GM12878 (cell line): ENCODE measurements around the gene CAPN14.

ENCODE experiments used
- CREM ChIP-seq: IDR thresholded peaks from 2 replicates; pipeline ENCODE4 v1.6.1; 2014; ENCODE audit warnings: antibody characterized with exemption, low read depth
- KDM1A ChIP-seq: fragments of 200-600 bp; sonication (generic); IDR thresholded peaks from 2 replicates; pipeline ENCODE4 v1.6.1; 2016; ENCODE audit warnings: borderline replicate concordance
- NFXL1 ChIP-seq: fragments of 450-650 bp; IDR thresholded peaks from 2 replicates; pipeline ENCODE4 v1.6.1; 2017; ENCODE audit warnings: antibody characterized with exemption, mild to moderate bottlenecking, borderline replicate concordance
- PAX8 ChIP-seq: fragments of 450-650 bp; IDR thresholded peaks from 2 replicates; pipeline ENCODE4 v1.6.1; 2017; ENCODE audit warnings: mild to moderate bottlenecking, moderate library complexity
- SMC3 ChIP-seq: IDR thresholded peaks from 2 replicates; pipeline ENCODE4 v1.6.1; 2011; ENCODE audit warnings: low read length, improper control_type of control experiment, borderline replicate concordance
- SP1 ChIP-seq: IDR thresholded peaks from one replicate; pipeline ENCODE4 v1.6.1; 2011; ENCODE audit warnings: low read depth, low read length
- SUPT20H ChIP-seq: IDR thresholded peaks from 2 replicates; pipeline ENCODE4 v1.6.1; 2011; ENCODE audit warnings: low read depth, mild to moderate bottlenecking, low read length, moderate library complexity, borderline replicate concordance; ENCODE audit not compliant: control insufficient read depth
- TF ChIP-seq, protein P1 (sequence below): IDR thresholded peaks from 2 replicates; pipeline ENCODE4 v1.6.1; 2012; ENCODE audit warnings: low read depth, low read length, improper control_type of control experiment
- TF ChIP-seq, protein P2 (sequence below): IDR thresholded peaks from 2 replicates; pipeline ENCODE4 v1.6.1; 2011; ENCODE audit warnings: low read depth, mild to moderate bottlenecking, low read length, moderate library complexity, borderline replicate concordance; ENCODE audit errors: extremely low read depth
- TF ChIP-seq, protein P3 (sequence below): IDR thresholded peaks from 2 replicates; pipeline ENCODE4 v1.6.1; 2012; ENCODE audit warnings: mild to moderate bottlenecking, low read depth, low read length
- TF ChIP-seq, protein P4 (sequence below): IDR thresholded peaks from 2 replicates; pipeline ENCODE4 v1.6.1; 2011; ENCODE audit warnings: low read depth, low read length, improper control_type of control experiment, borderline replicate concordance
- TF ChIP-seq, protein P5 (sequence below): IDR thresholded peaks from 2 replicates; pipeline ENCODE4 v1.6.1; 2011; ENCODE audit warnings: mild to moderate bottlenecking, low read depth, low read length, moderate library complexity; ENCODE audit not compliant: insufficient replicate concordance

DNA sequence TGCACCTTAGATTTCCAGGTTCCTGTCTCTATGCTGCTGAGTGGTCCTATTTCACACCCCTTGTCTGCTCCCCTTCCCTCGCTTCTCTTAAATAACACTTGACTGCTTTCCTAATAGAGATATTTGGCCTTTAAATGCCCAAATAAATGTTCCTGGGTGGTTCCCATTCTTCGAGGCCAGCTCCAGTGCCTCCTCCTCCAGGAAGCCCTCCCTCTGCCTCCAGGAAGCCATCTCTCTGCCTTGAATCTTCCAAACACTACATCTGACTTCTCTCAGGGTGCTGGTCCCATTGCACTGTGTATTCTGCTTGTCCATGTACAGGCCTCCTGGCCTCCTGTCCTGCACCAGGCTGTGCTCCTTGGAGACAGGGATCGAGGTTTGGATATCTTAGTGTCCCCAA, 30.8 kb upstream of the CAPN14 start:
- TF ChIP-seq CREM (no peak), SUPT20H (no peak), SMC3 (no peak), NFXL1 (no peak), PAX8 (no peak), KDM1A (no peak), SP1 (no peak)
- TF ChIP-seq, protein P1, sequence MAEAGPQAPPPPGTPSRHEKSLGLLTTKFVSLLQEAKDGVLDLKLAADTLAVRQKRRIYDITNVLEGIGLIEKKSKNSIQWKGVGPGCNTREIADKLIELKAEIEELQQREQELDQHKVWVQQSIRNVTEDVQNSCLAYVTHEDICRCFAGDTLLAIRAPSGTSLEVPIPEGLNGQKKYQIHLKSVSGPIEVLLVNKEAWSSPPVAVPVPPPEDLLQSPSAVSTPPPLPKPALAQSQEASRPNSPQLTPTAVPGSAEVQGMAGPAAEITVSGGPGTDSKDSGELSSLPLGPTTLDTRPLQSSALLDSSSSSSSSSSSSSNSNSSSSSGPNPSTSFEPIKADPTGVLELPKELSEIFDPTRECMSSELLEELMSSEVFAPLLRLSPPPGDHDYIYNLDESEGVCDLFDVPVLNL: no peak
- TF ChIP-seq, protein P2, sequence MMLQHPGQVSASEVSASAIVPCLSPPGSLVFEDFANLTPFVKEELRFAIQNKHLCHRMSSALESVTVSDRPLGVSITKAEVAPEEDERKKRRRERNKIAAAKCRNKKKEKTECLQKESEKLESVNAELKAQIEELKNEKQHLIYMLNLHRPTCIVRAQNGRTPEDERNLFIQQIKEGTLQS: no peak
- TF ChIP-seq, protein P3, sequence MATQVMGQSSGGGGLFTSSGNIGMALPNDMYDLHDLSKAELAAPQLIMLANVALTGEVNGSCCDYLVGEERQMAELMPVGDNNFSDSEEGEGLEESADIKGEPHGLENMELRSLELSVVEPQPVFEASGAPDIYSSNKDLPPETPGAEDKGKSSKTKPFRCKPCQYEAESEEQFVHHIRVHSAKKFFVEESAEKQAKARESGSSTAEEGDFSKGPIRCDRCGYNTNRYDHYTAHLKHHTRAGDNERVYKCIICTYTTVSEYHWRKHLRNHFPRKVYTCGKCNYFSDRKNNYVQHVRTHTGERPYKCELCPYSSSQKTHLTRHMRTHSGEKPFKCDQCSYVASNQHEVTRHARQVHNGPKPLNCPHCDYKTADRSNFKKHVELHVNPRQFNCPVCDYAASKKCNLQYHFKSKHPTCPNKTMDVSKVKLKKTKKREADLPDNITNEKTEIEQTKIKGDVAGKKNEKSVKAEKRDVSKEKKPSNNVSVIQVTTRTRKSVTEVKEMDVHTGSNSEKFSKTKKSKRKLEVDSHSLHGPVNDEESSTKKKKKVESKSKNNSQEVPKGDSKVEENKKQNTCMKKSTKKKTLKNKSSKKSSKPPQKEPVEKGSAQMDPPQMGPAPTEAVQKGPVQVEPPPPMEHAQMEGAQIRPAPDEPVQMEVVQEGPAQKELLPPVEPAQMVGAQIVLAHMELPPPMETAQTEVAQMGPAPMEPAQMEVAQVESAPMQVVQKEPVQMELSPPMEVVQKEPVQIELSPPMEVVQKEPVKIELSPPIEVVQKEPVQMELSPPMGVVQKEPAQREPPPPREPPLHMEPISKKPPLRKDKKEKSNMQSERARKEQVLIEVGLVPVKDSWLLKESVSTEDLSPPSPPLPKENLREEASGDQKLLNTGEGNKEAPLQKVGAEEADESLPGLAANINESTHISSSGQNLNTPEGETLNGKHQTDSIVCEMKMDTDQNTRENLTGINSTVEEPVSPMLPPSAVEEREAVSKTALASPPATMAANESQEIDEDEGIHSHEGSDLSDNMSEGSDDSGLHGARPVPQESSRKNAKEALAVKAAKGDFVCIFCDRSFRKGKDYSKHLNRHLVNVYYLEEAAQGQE: no peak
- TF ChIP-seq, protein P4, sequence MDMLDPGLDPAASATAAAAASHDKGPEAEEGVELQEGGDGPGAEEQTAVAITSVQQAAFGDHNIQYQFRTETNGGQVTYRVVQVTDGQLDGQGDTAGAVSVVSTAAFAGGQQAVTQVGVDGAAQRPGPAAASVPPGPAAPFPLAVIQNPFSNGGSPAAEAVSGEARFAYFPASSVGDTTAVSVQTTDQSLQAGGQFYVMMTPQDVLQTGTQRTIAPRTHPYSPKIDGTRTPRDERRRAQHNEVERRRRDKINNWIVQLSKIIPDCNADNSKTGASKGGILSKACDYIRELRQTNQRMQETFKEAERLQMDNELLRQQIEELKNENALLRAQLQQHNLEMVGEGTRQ: no peak
- TF ChIP-seq, protein P5, sequence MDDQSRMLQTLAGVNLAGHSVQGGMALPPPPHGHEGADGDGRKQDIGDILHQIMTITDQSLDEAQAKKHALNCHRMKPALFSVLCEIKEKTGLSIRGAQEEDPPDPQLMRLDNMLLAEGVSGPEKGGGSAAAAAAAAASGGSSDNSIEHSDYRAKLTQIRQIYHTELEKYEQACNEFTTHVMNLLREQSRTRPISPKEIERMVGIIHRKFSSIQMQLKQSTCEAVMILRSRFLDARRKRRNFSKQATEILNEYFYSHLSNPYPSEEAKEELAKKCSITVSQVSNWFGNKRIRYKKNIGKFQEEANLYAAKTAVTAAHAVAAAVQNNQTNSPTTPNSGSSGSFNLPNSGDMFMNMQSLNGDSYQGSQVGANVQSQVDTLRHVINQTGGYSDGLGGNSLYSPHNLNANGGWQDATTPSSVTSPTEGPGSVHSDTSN: no peak
